Left ventricle myocardium superior (tissue), 1 donor: ENCODE measurements around the gene RAC3. TPM values are rescaled to one million over a fixed set of nuclear protein-coding genes. Genes with fewer than 3 reads are reported as not detected.

Source experiments
- ATAC-seq: fragments of 200-7000 bp; cut with Tn5 transposase; one replicate; pipeline ENCODE4 v1.9.1; 2020; ENCODE audit warnings: mild to moderate bottlenecking, moderate library complexity
- DNase-seq: peaks from one replicate; pipeline ENCODE4 v3.0.0-alpha.2; 2020
- intact Hi-C: fragments of 100-400 bp; cut with micrococcal nuclease; formaldehyde crosslinking; loops from one replicate; pipeline ENCODE4 v1.11.0; 2022
- long read RNA-seq: library from polyadenylated mRNA; unstranded; transcript quantifications from one replicate; pipeline ENCODE4 v2.0.0, GENCODE V29; 2021
- total RNA-seq: library from RNA; stranded (reverse); fragmentation: NEBNext Ultra II Directional; extraction: Animal tissue kit (Norgen Biotek cat#: 25700); gene quantifications from one replicate; pipeline ENCODE4 v1.2.1, GENCODE V29; 2021
- donor health status: DM: no; HTN: yes; CAD: no; lungs with severe emphysema.

Gene RAC3
- total RNA-seq, result 1.8 TPM
- long read RNA-seq, result 0 reads

DNA sequence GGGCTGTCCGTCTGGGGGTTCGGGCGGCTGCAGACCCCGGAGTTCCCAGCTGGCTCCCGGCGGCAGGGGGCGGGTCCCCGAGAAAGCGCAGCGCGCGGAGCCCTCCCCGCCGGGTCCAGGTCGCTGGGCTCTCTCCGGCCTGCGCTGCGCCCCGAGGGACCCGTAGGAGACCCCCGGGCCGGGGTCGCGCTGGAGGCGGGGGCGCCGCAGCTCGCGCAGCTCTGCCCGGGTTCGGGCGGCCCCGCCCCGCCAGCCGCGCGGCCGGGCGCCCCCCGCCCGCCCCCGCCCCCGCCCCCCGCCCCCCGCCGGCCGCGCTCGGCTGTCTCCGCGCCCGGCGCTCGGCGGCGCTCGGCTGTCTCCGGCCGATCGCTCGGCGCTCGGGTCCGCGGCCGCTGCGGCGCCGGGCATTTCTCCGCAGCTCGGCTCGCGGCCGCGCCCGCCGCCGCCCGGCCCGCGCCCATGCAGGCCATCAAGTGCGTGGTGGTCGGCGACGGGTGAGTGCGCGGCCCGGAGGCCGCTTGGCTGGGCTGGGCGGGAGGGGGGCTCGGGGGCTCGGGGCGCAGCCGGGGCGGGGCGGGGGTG, at the start of gene RAC3:
Gene RAC3 (plus strand): TSS at position 376 of the 582 bp plus-strand sequence. CDS start 84 bp downstream, at position 460.
- ATAC-seq (no peak), DNase-seq (no peak)
- intact Hi-C loops, result no loop called here

- intact Hi-C loops, result no loop called here
Measured at GRCh38 chr17:81983011-81983638, 48.4 kb upstream of the RAC3 start.

GRCh38 chr17:81983639-81984373, 47.7 kb upstream of the RAC3 start:
- DNase-seq (no peak), ATAC-seq (no peak)
- intact Hi-C loops, result no loop called here

More at GRCh38 chr17:81983011-81983638, 48.4 kb upstream of the RAC3 start:
- no peak for DNase-seq
- ATAC-seq, result no peak

GRCh38 chr17:81984773-81985410, 46.6 kb upstream of the RAC3 start:
- intact Hi-C loops, result no loop called here
- ATAC-seq (no peak), DNase-seq (no peak)

DNA sequence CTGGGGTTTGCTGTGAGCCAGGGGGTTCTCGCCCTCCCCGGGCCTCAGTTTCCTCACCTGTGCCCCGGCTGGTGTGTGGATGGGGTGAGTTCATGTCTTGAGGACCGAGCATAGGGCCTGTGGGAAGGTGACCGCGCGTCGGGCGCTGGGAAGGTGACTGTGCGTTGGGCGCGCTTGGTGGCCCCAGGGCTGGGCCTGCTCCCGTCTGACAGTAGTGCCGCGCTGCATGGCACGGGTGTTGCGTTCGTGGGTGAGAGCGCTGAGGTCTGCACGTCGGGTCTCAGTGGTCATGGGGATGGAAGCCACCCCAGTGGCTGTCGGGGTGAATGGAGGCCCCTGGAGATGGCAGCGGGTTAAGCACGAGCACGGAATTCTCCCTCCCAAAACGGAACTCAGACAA, 44.9 kb upstream of the RAC3 start:
- ATAC-seq, result no peak
- intact Hi-C loops, result no loop called here
- DNase-seq, result no peak

GRCh38 chr17:81987161-81987770, 44.2 kb upstream of the RAC3 start:
- no peak for ATAC-seq
- intact Hi-C loops, result no loop called here
- DNase-seq, result no peak

GRCh38 chr17:81990836-81991683, 40.4 kb upstream of the RAC3 start:
- intact Hi-C loops, result no loop called here
- DNase-seq (no peak), ATAC-seq (no peak)

- ATAC-seq (peak; percentile 89), DNase-seq (peak; percentile 89)
- intact Hi-C loops, result no loop called here
Measured at GRCh38 chr17:81991684-81992305, 39.7 kb upstream of the RAC3 start.

GRCh38 chr17:81992306-81993102, 39.0 kb upstream of the RAC3 start:
- ATAC-seq, result peak; percentile 9
- DNase-seq, result no peak
- intact Hi-C loops, result no loop called here

DNA sequence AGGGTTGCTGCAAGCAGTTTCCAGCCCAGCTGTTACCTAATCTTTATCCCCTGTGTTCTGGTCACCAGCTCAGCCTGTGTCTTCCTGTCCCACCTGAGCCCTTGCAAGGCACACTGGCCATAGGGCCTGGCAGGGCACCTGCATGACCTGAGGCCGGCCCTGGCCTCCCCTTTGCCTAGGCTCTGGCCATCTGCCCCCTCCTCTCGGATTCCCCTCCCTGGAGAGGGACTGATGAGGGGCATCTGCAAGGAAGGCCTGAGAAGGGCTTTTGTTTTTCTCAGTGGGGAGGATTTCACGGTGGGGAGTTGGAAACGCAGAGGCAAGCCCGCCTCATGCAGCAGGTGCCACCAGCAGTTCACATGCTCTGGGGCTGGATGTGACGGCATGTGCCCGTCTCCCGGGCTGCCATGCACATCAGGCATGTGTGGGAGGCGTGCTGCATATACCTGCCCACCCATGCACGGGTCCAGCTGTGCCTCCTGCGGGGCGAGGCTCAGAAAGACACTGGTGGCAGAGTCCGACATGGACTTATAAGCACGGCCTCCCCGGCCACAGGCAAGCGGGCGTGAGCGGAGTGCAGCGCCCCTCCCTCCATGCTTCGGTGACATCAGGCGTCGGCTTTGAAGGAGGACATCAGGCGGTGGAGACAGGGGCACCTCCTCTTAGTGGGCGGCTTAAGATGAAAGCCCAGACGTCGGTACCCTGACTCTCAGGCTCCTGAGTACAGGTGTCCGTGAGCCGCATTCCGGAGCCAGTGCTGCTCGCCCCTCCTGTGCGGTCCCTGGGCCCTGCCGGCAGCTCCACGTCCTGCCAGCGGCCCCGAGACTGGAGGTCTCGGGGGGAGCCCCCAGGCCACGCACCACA, 37.5 kb upstream of the RAC3 start:
- no peak for ATAC-seq
- DNase-seq, result no peak
- intact Hi-C loops, result no loop called here

DNA sequence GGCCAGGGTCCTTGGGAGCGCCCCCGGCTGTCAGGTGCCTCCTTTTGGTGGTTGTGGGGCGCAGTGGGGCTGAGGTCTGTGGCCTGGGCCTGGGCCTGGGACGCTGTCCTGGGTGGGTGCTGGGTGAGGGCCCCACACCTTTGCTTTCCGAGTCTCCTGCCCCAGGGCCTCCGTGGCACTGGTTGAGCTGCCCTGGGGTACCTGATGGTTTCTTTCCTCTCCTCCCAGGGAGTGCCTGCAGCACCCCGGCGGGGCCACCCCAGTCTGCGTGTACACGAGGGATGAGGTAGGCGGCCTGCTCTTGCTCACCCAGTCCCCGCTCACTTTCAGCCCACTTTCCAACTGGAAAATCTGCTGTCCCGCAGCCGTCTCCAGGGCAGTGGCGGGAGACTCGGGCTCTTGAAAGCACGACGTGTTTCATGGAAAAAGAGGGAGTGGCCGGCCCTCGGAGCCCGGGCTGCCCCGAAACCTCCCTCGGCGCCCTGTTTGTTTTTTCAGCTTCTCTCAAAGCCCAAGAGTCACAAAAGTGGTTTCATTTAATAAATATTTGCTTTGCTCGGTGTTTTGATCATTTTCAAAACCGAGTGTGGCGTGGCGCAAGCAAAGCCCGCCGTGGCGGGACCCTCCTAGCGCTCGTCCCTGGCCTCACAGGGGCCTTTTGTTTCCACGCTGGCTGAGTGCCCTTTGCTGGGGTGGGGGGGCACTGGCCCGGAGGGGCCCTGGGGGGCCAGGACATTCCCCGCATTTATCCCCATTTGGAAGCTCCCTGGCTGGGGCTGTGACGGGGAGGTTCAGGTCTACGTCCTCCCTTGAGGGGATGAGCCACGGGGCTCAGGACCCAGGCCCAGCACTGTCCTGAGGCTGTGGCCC, 36.6 kb upstream of the RAC3 start:
- DNase-seq (no peak), ATAC-seq (no peak)
- intact Hi-C loops, result no loop called here

DNA sequence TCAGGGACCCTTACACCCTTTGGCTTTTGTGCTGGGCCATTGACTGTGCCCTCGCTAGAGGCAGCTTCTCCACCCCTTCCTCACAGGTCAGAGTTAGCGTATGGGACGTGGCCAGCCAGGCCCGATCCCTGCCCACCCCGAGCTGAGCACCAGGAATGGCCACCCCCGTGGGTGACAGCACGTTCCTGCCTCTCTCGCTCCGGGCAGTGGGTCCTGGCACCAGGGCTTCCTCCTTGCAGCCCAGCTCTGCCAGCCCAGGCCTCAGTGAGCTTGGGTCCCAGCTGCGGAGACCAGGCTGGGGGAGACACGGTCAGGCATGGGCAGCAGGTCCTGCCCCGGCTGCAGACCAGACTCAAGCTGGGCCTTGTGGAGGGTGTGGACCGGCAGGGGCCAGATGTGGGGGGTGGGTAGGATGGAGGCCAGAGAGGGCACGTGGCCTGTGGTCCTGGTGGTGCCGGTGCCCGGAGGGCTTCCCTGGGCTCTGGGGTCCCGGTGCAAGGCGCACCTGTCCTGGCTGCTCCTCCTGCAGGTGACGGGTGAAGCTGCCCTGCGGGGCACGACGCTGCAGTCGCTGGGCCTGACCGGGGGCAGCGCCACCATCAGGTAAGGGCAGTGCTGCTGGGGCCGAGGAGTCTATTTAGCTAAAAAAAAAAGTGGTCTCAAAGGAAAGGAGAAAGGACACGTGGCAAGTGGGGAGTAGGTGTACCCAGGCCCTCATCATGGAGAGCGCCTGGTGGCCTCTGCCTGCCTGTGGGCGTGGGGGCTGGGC, 35.8 kb upstream of the RAC3 start:
- no peak for DNase-seq

DNA sequence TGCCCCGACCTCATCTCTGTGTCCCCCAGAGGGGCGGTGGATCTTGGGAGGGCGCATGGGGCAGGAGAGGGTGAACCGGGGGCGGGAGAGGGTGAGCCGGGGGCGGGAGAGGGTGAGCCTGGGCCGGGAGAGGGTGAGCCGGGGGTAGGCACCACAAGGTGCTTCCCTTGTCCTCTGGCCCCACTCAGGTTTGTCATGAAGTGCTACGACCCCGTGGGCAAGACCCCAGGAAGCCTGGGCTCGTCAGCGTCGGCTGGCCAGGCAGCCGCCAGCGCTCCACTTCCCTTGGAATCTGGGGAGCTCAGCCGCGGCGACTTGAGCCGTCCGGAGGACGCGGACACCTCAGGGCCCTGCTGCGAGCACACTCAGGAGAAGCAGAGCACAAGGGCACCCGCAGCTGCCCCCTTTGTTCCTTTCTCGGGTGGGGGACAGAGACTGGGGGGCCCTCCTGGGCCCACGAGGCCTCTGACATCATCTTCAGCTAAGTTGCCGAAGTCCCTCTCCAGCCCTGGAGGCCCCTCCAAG, 35.2 kb upstream of the RAC3 start:
- ATAC-seq (no peak), DNase-seq (no peak)
- intact Hi-C loops, result no loop called here

More for the DNA sequence above, 35.8 kb upstream of the RAC3 start:
- no peak for ATAC-seq
- intact Hi-C loops, result no loop called here

GRCh38 chr17:81996757-81997441, 34.6 kb upstream of the RAC3 start:
- intact Hi-C loops, result no loop called here
- DNase-seq, result no peak
- no peak for ATAC-seq
